Thymus (tissue), 11 donors: ENCODE measurements around the gene FBXO11. TPM values are rescaled to one million over a fixed set of nuclear protein-coding genes. Genes with fewer than 3 reads are reported as not detected.
"Not testable (repeated sequence)": the region's sequence is repeated elsewhere in the genome, so short reads cannot be mapped to it uniquely, and the experiment has no call there.

Experiments used
- DNase-seq, 9 donors: peaks; one replicate each; pipeline ENCODE4 v3.0.0-alpha.2; 2013; ENCODE audit warnings: low spot score in 9 of 9, low read depth in 6 of 9, missing footprints in 1 of 9
- H3K27ac ChIP-seq, 2 donors: one replicate each; pipeline ENCODE4 v1.5.1; 2013; ENCODE audit warnings: control low read depth in 1 of 2, low read depth in 1 of 2, low read length in 1 of 2, mild to moderate bottlenecking in 1 of 2, moderate library complexity in 1 of 2
- H3K27me3 ChIP-seq, 2 donors: one replicate each; pipeline ENCODE4 v1.5.1; 2013; ENCODE audit warnings: low read length in 1 of 2; ENCODE audit not compliant: control insufficient read depth in 2 of 2, insufficient read depth in 1 of 2
- H3K36me3 ChIP-seq, 2 donors: one replicate each; pipeline ENCODE4 v1.5.1; 2013; ENCODE audit warnings: low read length in 1 of 2, mild to moderate bottlenecking in 1 of 2, moderate library complexity in 1 of 2; ENCODE audit not compliant: control insufficient read depth in 2 of 2, insufficient read depth in 2 of 2
- H3K4me1 ChIP-seq, 2 donors: one replicate each; pipeline ENCODE4 v1.5.1; 2013; ENCODE audit warnings: low read length in 2 of 2; ENCODE audit not compliant: control insufficient read depth in 2 of 2, insufficient read depth in 2 of 2
- H3K4me3 ChIP-seq, 2 donors: one replicate each; pipeline ENCODE4 v1.5.1; 2013; ENCODE audit warnings: low read length in 2 of 2, control low read depth in 1 of 2, mild to moderate bottlenecking in 1 of 2
- H3K9me3 ChIP-seq, 2 donors: one replicate each; pipeline ENCODE4 v1.5.1; 2013; ENCODE audit warnings: low read length in 1 of 2, mild to moderate bottlenecking in 1 of 2; ENCODE audit not compliant: control insufficient read depth in 2 of 2, insufficient read depth in 1 of 2
- WGBS: extraction: QIAGEN DNeasy Blood & Tissue Kit; methylation state at CpG from one replicate; pipeline ENCODE4 v1.1.7; 2013; 5-methylcytosine and 5-hydroxymethylcytosine counted together
- polyA plus RNA-seq: library from polyadenylated mRNA; stranded (reverse); fragments of 200-250 nt; gene quantifications from one replicate; pipeline ENCODE4 v1.2.3, GENCODE V29; 2013
- total RNA-seq: library from RNA; stranded (reverse); fragments of 120-200 nt; gene quantifications from one replicate; pipeline ENCODE4 v1.2.4, GENCODE V29; 2013
- donor health status: healthy.

Gene FBXO11
- total and polyA plus RNA-seq, 2 donors = 22.3 to 55.5 TPM

GRCh38 chr2:47901892-47902291 is 4.4 kb downstream of the FBXO11 start:
- not testable (repeated sequence) for H3K36me3 ChIP-seq, DNase-seq, H3K27me3 ChIP-seq, H3K4me3 ChIP-seq, H3K9me3 ChIP-seq, H3K4me1 ChIP-seq, H3K27ac ChIP-seq
- 97% methylated on average over 13 of the region's 13 CpGs for WGBS

DNA sequence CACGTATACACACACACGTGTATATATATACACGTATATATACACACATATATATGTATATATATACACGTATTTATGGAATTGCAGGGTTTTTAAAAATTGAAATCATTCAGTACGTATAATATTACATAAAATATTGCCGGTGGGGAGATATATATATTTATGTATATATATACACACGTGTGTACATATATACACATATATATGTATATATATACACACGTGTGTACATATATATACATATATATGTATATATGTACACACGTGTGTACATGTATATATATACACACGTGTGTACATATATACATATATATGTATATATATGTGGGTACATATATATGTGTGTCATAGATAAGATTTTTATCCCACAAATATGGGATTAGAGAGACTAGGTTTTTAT is 5.4 kb downstream of the FBXO11 start:
- Histone ChIP-seq H3K4me3 (no peak overlapping the region), H3K4me1 (no peaks in the 10 kb centered on the region), H3K27me3 (no peaks in the 10 kb centered on the region), H3K36me3 (peaks cover 0 to 3% of the 10 kb centered on the region in 2 donors), H3K27ac (no peak overlapping the region), H3K9me3 (peaks cover 0 to 1% of the 10 kb centered on the region in 2 donors)
- WGBS = 96% methylated on average over 10 of the region's 10 CpGs
- no peak for DNase-seq

DNA sequence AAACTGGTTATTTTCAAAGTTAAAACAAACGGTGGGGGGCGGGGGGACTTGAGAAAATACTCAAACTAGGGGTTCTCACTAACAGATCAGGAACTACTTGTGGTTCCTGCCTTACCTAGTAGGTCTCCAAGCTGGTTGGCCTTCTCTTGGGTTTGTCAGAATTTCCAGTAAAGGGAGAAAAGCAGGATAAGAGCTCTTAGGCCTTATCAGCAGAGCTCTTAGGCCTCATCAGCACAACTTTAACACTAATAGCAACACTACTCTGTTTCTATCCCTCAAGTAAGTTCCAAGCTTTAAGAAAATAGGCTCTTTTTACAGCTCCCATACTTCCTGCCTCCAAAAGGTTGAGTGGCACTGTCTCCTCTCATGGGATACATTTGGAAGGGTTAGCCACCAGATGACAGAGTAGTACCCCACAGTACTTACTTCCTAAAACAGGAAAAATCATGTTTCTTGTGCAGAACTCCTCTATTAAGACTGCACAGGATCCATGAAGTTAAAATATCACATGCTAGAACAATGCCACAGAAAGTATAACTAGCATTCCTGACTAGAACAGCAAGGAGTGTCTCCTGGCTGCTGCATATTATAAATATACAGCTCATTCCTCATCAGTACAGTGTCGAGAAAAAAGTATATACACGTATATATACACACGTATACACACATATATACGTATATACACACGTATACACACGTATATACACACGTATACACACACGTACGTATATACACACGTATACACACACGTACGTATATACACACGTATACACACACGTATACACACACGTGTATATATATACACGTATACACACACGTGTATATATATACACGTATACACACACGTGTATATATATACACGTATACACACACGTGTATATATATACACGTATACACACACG is 6.1 kb downstream of the FBXO11 start:
- whole genome bisulfite sequencing = 95% methylated on average over 25 of the region's 25 CpGs
- Histone ChIP-seq H3K27me3 (no peaks in the 10 kb centered on the region), H3K9me3 (no peaks in the 10 kb centered on the region), H3K4me3 (no peak overlapping the region), H3K27ac (no peak overlapping the region), H3K36me3 (peaks cover 0 to 3% of the 10 kb centered on the region in 2 donors), H3K4me1 (no peaks in the 10 kb centered on the region)
- no peak for DNase-seq

GRCh38 chr2:47897883-47898731 is 8.2 kb downstream of the FBXO11 start:
- 25% methylated on average over 4 of the region's 4 CpGs for WGBS
- no peaks in the 10 kb centered on the region for H3K4me1 ChIP-seq
- peaks cover 0 to 3% of the 10 kb centered on the region in 2 donors for H3K36me3 ChIP-seq
- no peak overlapping the region for H3K4me3 ChIP-seq
- no peak for DNase-seq
- H3K9me3 ChIP-seq = no peaks in the 10 kb centered on the region
- no peaks in the 10 kb centered on the region for H3K27me3 ChIP-seq
- no peak overlapping the region for H3K27ac ChIP-seq

GRCh38 chr2:47897191-47897882 is 9.0 kb downstream of the FBXO11 start:
- DNase-seq, H3K27ac ChIP-seq, H3K9me3 ChIP-seq, H3K27me3 ChIP-seq, H3K36me3 ChIP-seq, H3K4me1 ChIP-seq, H3K4me3 ChIP-seq: not testable (repeated sequence)
- WGBS = 94% methylated on average over 5 of the region's 5 CpGs

GRCh38 chr2:47896450-47896968 is 9.8 kb downstream of the FBXO11 start:
- H3K36me3 ChIP-seq = peaks cover 0 to 6% of the 10 kb centered on the region in 2 donors
- no peaks in the 10 kb centered on the region for H3K27me3 ChIP-seq
- H3K4me3 ChIP-seq = no peak overlapping the region
- WGBS = 99% methylated on average over 5 of the region's 5 CpGs
- no peaks in the 10 kb centered on the region for H3K4me1 ChIP-seq
- H3K27ac ChIP-seq = no peak overlapping the region
- DNase-seq = no peak
- H3K9me3 ChIP-seq = no peaks in the 10 kb centered on the region

- no peak overlapping the region for H3K4me3 ChIP-seq
- no peaks in the 10 kb centered on the region for H3K27me3 ChIP-seq
- H3K36me3 ChIP-seq = peaks cover 0 to 6% of the 10 kb centered on the region in 2 donors
- 96% methylated on average over 1 of the region's 1 CpG for WGBS
- H3K4me1 ChIP-seq = no peaks in the 10 kb centered on the region
- no peak for DNase-seq
- no peaks in the 10 kb centered on the region for H3K9me3 ChIP-seq
- H3K27ac ChIP-seq = no peak overlapping the region
Observed at GRCh38 chr2:47893771-47894170, 12.5 kb downstream of the FBXO11 start.

GRCh38 chr2:47892338-47892730 is 14.0 kb downstream of the FBXO11 start:
- H3K27ac ChIP-seq = no peak overlapping the region
- no peak for DNase-seq
- no peaks in the 10 kb centered on the region for H3K9me3 ChIP-seq
- H3K27me3 ChIP-seq = no peaks in the 10 kb centered on the region
- H3K4me1 ChIP-seq = no peaks in the 10 kb centered on the region
- WGBS = 95% methylated on average over 2 of the region's 2 CpGs
- H3K36me3 ChIP-seq = peaks cover 0 to 4% of the 10 kb centered on the region in 2 donors
- no peak overlapping the region for H3K4me3 ChIP-seq
